Right renal pelvis (tissue), 4 donors: ENCODE measurements around the gene EXOC6B. TPM values are rescaled to one million over a fixed set of nuclear protein-coding genes. Genes with fewer than 3 reads are reported as not detected.
"Not testable (repeated sequence)": the region's sequence is repeated elsewhere in the genome, so short reads cannot be mapped to it uniquely, and the experiment has no call there.

Experiments
- DNase-seq, 4 donors: peaks; one replicate each; pipeline ENCODE4 v3.0.0-alpha.2; 2013; ENCODE audit warnings: low read depth in 4 of 4, low spot score in 3 of 4, missing footprints in 1 of 4
- polyA plus RNA-seq, 4 donors: library from polyadenylated mRNA; unstranded; fragments of 120-200 nt; gene quantifications; one replicate each; pipeline ENCODE4 v1.2.1, GENCODE V29; 2013; ENCODE audit not compliant: insufficient read length in 4 of 4

The EXOC6B gene
- polyA plus RNA-seq, 4 donors, result 20.8 to 25.5 (median 23.7) TPM

DNA sequence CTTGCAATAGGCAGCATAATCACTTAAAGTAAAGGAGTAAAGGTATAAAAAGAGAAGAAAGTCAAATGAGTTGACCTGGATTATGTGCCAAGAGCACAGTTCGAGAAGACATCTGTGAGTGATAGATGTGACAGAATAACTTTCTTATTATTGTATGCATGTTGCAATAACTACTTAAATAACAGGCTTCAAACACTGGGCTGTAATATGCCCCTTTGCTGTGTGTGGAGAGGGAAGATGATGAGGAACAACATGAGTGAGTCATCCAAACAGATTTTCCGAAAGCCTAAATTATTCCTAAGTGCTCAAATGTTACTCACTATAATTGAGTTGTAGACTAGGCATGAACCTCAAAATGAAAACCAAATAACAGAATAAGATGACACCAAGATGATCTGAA lies 328.1 kb downstream of the EXOC6B start:
- no peak for DNase-seq

DNA sequence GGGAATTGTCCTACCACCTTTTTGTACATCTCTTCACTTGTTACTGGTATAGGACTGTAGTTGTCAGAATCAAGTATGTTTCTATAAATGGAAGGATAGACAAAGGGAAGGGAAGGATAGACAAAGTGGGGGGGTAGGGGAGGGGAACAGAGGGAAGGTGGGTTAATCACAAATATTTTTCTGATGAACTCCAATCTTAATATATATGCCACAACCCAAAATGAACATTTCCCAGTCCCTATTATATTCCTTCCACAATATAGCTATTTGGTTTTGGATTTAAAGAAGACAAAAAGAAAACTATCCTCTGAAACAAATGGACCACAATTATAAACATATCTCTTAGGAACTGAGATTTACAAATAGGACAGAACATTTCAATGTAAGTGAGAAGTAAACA lies 329.4 kb downstream of the EXOC6B start:
- no peak for DNase-seq

DNA sequence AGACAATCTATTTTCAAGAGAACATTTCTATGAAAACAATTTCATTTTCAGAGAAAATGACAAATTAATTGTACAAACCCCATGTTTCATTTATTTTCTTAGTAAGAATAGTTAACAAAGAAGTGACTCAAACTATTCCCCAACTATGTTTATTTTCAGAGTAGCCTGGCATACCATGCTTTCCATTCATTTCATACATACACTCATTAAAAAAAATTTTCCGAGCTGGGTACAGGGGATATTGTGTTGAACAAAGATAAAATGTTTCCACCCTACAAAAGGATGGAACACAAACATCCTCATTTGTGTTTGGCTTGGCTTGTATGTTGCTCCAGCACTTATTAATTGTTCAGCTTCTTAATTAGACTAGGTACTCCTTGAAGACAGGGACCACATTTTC lies 331.4 kb downstream of the EXOC6B start:
- DNase-seq, result no peak

DNA sequence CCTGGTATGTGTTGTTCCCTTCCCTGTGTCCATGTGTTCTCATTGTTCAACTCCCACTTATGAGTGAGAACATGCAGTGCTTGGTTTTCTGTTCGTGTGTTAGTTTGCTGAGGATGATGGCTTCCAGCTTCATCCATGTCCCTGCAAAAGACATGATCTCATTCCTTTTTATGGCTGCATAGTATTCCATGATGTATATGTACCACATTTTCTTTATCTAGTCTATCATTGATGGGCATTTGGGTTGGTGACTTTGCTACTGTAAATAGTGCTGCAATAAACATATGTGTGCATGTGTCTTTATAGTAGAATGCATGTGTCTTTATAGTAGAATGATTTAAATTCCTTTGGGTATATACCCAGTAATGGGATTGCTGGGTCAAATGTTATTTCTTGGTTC lies 341.2 kb downstream of the EXOC6B start:
- not testable (repeated sequence) for DNase-seq

DNA sequence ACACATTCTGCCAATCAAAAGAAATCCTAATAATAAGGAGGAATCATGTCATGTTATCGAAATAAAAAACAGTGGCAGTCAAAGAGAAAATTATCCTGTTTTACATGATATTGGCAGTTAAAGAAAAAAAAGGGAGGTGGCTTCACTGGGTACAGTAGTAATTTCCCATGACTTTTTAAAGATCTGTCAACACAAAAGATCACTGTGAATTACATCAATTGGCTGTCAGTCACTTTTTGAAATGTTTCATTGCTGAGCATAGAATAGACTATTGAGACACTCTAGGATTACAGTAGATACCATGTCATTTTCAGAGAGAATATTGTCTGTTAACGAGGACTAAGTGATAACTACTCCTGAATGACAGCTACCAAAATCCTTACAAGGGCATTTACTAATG lies 342.5 kb downstream of the EXOC6B start:
- no peak for DNase-seq

DNA sequence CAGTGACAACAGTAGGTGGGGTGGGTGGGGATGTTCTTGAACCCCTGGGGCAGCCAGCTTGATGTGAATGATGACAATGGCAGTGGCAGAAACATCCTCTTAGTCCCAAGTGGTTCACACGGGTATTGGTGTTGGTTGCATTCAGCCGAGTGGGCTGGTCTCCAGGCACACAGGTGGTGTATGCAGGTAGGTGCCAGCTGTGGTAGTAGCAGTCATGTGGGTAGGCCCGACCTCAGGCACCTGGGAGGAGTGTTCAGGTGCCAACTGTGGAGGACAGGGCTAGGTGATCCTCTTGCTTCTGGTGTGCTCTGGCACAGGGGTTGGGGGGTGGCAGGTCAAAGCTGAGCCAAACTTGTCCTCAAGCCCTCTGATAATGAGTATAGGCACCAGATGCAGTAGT lies 350.6 kb downstream of the EXOC6B start:
- no peak for DNase-seq

DNA sequence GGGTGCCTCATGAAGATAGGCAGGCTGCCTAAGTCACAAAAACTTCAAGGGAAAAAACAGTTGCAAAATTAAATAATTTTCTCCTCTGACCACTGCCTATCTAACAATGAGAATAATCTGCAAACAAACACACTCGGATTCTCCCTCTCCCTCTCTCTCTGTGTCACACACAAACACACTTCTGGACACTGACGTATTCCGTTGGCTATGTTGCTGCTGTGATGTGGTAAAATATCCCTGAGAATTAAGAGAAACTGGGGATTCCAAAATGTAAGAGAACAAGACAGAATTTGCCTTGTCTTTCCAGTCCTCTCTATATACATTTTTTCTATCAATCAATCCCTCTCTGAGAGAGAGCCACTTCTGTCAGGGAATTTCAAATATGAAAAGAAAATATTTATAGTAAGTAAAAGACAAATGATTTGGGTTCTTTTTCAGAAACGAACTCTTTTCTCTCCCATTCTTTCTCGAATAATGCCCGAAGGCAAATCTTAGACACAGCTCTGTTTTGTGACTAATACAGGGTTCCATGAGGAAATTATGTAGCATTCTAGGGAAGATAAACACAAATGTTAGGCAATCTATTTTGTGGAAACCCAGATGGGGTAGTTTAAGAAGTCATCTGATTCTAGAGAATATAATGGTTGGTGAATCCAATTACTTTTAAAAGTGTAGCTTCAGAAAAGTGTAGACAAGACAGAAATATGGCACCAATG lies 367.9 kb downstream of the EXOC6B start:
- DNase-seq, result no peak

DNA sequence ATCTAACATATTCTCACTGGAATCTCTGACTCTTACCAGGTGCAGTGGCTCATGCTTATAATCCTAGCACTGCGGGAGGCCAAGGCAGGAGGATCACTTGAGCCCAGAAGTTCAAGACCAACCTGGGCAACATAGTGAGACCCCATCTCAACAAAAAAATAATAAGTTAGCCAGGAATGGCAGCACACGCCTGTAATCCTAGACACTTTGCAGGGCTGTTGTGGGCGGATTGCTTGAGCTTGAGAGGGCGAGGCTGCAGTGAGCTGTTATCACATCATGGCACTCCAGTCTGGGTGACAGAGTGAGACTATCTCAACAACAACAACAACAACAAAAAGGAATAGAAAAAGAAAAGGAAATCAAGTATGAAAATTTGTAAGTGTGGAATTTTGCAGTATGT lies 371.6 kb downstream of the EXOC6B start:
- no peak for DNase-seq

DNA sequence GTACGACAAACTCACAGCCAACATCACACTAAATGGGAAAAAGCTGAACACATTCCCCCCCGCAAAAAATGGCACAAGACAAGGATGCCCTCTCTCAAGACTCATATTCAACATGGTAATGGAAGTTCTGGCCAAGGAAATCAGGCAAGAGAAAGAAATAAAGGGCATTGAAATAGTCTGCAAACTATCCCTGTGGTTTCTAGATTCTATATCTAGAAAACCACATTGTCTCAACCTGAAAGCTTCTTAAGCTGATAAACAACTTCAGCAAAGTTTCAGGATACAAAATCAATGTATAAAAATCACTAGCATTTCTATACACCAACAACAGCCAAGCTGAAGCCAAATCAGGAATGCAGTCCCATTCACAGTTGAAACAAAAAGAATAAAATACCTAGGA lies 383.6 kb downstream of the EXOC6B start:
- DNase-seq, result no peak

DNA sequence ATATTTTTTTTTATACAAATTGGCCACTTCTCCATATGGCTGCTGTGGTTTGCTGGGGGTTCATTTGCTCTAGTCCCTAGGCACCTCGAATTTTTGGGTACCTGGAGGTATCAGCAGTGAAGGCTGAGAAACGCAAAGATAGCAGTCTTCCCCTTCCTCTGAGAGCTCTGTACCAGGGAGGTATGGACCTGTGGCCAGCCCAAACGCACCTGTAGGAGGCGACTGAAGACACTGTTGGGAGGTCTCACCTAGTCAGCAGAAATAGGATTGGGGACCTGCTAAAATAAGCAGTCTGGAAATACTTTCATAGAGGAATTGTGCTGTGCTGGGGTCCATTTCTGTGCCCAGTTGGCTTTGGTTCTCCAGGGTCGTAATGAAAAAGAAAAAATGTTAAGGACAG lies 385.9 kb downstream of the EXOC6B start:
- no peak for DNase-seq

DNA sequence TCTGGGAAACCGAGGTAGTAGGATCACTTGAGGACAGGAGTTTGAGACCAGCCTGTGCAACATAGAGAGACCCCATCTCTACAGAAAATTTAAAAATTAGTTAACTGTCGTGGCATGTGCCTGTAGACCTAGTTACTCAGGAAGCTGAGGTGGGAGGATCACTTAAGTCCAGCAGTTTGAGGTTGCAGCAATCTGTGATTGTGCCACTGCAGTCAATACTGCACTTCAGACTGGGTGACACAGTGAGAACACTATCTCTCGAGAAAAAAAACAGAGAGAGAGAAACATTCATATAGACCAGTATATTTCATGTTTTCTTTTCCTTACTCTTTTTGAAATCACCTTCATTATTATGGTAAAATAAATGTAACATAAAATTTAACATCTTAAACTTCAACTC lies 387.5 kb downstream of the EXOC6B start:
- DNase-seq, result no peak

DNA sequence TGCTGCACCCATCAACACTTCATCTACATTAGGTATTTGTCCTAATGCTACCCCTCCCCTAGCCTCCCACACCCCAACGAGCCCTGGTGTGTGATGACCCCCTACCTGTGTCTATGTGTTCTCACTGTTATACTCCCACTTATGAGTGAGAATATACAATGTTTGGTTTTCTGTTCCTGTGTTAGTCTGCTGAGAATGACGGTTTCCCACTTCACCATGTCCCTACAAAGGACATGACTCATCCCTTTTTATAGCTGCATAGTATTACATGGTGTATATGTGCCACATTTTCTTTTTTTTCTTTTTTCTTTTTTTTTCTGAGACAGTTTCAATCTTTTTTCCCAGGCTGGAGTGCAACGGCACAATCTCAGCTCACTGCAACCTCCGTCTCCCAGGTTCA lies 394.1 kb downstream of the EXOC6B start:
- DNase-seq, result no peak

DNA sequence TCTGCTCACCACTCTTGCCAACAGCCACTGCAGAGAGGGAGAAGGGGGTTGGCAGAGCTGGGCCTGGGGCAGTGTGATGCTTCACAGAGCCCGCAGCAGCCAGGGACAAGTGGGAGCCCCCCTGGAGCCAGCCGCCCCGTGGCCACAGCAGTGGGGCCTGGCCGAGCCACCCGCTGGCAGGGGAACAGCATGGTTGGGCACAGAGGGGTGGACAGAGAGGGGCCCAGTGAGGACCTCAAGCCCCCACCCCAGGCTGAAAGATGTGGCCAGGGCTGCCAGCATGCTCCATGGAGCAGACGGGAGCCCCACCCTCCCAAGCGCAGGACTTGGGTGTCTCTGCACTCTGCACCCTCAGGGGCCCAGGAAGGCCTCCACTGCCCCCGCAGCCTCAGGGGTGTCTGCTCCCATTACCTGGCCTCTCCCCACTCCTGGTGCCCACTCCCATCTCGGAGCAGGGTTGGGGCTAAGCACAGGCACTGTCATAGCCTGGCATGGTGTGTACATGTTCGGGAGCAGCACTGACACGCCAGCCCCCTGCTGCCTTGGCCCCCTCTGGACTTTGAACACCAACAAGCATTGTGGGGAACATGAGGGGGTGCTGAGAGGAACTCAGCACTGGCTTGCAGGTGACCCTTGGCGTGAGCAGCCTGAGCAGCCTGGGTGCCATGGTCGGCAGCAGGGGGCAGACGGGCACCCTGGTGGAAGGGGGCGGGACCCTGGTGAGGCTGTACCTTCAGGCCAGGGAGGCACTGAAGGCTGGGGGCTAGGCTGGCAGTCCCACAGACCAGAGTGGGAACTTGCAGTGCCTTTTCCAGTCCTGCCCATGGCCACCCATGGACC lies 398.6 kb downstream of the EXOC6B start:
- DNase-seq, result no peak

DNA sequence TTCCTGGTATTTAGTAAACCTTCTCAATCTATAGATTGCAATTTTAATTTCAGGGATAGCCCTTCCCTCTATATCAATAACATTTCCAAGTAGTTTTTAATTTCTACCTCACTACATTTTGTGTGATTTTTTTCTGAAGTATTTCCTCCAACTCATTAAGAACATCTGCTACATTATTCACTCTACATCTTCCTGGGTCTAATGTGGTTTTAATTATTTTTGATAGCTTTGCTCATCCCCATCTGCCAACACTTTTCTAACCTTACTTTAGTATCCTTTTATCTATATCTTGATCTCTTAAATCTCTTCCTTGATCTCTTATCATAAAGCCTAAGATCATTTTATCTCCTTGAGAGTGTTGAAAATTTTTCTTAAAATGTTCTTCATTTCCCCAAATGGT lies 399.8 kb downstream of the EXOC6B start:
- no peak for DNase-seq

DNA sequence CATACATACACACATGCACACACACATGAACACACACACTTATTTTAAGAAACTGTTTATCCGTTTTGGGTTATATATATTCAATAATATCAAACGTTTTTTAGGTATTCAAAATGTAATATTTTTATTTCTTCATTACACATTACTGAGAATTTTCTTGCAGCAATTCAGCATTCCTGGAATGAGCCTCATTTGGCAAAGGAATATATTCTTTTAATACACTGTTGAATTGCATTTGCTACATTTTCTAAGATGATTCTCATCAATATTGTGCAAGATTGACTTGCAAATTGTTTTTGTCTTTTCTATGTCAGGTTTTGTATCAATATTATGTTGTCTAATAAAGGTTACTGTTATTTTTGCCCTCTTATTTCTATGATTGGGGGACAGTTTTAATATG lies 402.1 kb downstream of the EXOC6B start:
- no peak for DNase-seq

DNA sequence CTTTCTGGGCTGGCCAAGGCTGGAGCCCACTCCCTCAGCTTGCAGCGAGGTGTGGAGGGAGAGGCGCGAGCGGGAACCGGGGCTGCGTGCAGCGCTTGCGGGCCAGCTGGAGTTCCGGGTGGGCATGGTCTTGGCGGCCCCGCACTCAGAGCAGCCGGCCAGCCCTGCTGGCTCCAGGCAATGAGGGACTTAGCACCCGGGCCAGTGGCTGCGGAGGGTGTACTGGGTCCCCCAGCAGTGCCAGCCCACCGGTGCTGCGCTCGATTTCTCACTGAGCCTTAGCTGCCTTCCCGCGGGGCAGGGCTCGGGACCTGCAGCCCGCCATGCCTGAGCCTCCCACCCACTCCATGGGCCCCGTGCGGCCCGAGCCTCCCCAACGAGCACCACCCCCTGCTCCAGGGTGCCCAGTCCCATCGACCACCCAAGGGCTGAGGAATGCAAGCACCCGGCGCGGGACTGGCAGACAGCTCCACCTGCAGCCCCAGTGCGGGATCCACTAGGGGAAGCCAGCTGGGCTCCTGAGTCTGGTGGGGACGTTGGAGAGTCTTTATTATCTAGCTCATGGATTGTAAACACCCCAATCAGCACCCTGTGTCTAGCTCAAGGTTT lies 404.0 kb downstream of the EXOC6B start:
- not testable (repeated sequence) for DNase-seq

DNA sequence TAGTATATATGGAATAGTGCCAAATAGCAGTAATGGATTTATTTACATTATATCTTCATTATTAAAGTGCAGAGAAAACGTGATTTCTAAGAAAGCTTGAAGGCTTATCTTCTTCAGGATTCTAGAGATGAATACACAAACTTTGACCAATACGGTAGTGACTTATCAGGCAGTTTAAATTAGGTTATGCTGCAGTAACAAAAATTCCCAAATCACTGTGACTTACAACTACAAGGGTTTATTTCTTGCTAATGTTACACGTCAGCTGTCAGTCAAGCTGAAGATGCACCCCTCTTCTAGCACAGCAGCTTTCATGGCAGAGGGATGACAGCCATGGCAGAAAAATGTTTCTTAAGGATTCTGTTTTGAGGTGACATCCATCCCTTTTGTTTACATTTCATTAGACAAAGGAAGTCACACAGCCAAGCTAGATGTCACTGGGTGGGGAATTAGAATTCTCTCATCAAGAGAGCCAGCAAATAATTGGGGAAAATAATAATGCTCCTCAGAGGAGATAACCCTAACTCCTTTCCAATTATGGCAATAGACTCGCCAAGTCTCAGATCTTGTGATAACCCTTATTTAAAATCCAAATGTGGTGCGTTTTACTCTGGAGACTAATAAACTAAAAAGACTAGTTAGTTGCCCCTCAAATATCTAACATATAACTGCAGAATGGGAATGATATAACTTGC lies 409.9 kb downstream of the EXOC6B start:
- DNase-seq, result no peak

DNA sequence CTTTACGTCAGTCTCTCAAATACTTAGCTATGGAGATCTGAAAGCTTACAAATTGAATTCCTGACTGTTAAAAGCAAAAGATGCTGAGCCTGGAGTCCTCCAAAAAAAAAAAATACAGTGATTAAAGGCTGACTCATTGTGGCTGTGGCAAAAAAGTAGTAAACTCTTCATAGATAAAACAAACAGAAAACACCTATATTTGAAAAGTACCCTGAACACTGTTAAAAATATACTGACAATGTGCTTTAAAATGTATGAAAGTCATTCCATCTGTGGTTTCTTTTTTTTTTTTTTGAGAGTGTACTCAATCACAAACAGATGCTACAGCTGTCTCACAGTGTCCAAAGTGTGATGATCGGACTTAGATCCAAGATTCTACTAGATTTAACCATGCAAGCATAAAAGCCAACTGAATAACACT lies 410.6 kb downstream of the EXOC6B start:
- no peak for DNase-seq

DNA sequence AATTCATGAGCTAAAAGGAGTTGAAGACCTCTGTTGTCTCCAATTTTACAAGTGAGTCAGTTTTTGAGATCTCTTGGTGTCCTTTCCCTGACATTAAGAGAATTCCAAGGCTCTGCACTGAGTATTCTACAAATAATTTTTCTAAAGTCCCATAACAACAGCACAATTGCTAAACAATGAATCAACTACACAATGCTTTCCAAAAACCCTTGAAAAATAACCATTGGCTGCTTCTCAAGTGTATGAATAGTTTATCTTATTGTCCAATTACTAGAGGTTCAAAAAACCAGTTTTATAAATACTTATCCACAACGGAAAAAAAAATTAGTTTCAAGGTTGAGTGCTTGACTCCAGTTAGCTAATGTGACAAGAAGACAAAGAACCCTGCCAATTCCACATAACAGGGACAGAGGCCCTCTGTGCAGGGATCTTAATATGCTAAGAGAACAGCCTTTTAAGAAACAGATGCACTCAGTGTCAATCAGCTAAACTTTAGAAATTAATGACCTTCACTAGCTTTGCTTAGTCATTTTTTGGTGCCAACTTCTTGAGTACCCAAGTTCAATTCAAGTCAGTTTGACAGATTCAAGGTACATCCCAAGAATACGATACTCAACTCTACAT lies 411.6 kb downstream of the EXOC6B start:
- DNase-seq, result no peak

DNA sequence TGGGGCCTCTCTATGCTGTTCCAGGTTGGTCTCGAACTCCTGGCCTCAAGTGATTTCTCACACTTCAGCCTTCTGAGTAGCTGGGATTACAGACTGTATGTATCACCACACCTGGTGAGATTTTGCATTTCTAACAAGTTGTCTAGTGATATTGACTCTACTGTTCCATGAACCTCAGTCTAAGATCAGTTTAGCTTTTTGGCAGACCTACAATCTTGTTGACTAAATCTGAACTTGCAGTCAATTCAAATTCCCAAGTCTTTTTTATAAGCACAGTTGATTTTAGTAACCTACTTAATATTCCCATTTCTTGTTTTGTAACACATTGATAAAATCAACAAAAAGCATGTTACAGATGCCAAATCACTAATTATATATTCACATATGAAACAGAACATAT lies 412.1 kb downstream of the EXOC6B start:
- no peak for DNase-seq

DNA sequence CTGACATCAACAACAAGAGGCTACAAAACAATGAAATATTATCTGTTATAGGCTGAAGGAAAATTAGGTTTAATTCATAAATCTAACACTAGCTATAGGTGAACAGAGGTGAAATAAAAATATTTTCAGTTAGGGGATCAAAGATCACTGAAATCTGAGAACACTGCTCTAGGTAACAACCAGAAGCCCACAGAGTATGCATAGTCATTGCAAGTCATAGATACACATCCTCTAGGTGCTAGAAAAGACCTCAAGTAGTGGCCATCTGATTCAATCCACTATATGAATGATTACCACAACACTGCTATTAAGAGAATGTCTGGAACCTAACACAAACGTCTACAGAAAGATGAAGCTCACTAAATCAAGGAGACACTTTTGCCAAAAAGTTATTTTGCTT lies 413.6 kb downstream of the EXOC6B start:
- no peak for DNase-seq
